ENCODE data around the gene IP6K2.

The IP6K2 gene

GRCh38 chr3:48747015-48747615, 30.1 kb upstream of the IP6K2 start:
- TF ChIP-seq REST (IDR thresholded peaks at IDR 0.05; ENCODE audit: insufficient read depth in 1 of 2, low read depth in 2 of 2, low read length in 2 of 2) (no peak), POLR2AphosphoS5 (IDR thresholded peaks at IDR 0.05; ENCODE audit: low read depth, low read length) (no peak), TAF1 (IDR thresholded peaks at IDR 0.05; ENCODE audit: borderline replicate concordance, insufficient read depth, low read length) (no peak), FOXP2 (optimal IDR thresholded peaks at IDR 0.05; ENCODE audit: borderline replicate concordance, extremely low read depth, extremely low read length, insufficient read depth) (no peak), SIN3A (IDR thresholded peaks at IDR 0.05; ENCODE audit: borderline replicate concordance, insufficient read depth, low read length) (no peak)

GRCh38 chr3:48743773-48744172, 26.8 kb upstream of the IP6K2 start:
- TF ChIP-seq FOXP2 (optimal IDR thresholded peaks at IDR 0.05; ENCODE audit: borderline replicate concordance, extremely low read depth, extremely low read length, insufficient read depth) = no peak
- no peak for TF ChIP-seq SIN3A (IDR thresholded peaks at IDR 0.05; ENCODE audit: borderline replicate concordance, insufficient read depth, low read length)
- no peak for TF ChIP-seq TAF1 (IDR thresholded peaks at IDR 0.05; ENCODE audit: borderline replicate concordance, insufficient read depth, low read length)
- no peak for TF ChIP-seq POLR2AphosphoS5 (IDR thresholded peaks at IDR 0.05; ENCODE audit: low read depth, low read length)
- TF ChIP-seq REST (IDR thresholded peaks at IDR 0.05; ENCODE audit: insufficient read depth in 1 of 2, low read depth in 2 of 2, low read length in 2 of 2) = no peak

GRCh38 chr3:48739955-48740823, 23.2 kb upstream of the IP6K2 start:
- TF ChIP-seq FOXP2 (optimal IDR thresholded peaks at IDR 0.05; ENCODE audit: borderline replicate concordance, extremely low read depth, extremely low read length, insufficient read depth) (peak; percentile 49), REST (IDR thresholded peaks at IDR 0.05; ENCODE audit: insufficient read depth in 1 of 2, low read depth in 2 of 2, low read length in 2 of 2) (no peak)

- TF ChIP-seq TAF1 (IDR thresholded peaks at IDR 0.05; ENCODE audit: borderline replicate concordance, insufficient read depth, low read length) (no peak), SIN3A (IDR thresholded peaks at IDR 0.05; ENCODE audit: borderline replicate concordance, insufficient read depth, low read length) (no peak)
Observed at GRCh38 chr3:48739617-48739954, 22.6 kb upstream of the IP6K2 start.

GRCh38 chr3:48738926-48739616, 22.1 kb upstream of the IP6K2 start:
- no peak for TF ChIP-seq REST (IDR thresholded peaks at IDR 0.05; ENCODE audit: insufficient read depth in 1 of 2, low read depth in 2 of 2, low read length in 2 of 2)
- no peak for TF ChIP-seq TAF1 (IDR thresholded peaks at IDR 0.05; ENCODE audit: borderline replicate concordance, insufficient read depth, low read length)
- TF ChIP-seq POLR2AphosphoS5 (IDR thresholded peaks at IDR 0.05; ENCODE audit: low read depth, low read length) = no peak
- no peak for TF ChIP-seq SIN3A (IDR thresholded peaks at IDR 0.05; ENCODE audit: borderline replicate concordance, insufficient read depth, low read length)
- TF ChIP-seq FOXP2 (optimal IDR thresholded peaks at IDR 0.05; ENCODE audit: borderline replicate concordance, extremely low read depth, extremely low read length, insufficient read depth) = no peak

Measured in PFSK-1 (cell line).